IMR-90 (cell line): Measurements from ENCODE around the gene PIEZO1. TPM values are rescaled to one million over a fixed set of nuclear protein-coding genes. Genes with fewer than 3 reads are reported as not detected.

Experiments used
- ATAC-seq: fragments of 200-7000 bp; cut with Tn5 transposase; 2 replicates; pipeline ENCODE4 v1.9.1; 2020; ENCODE audit warnings: low read depth, mild to moderate bottlenecking, moderate library complexity
- BruUV-seq: library from RNA; stranded (reverse); fragments of 400-500 nt; replicated peaks from 2 replicates; lab custom pipeline; 2021; lab: Mats Ljungman, UMichigan
- CTCF ChIA-PET: fragments of 300-600 bp; formaldehyde crosslinking; extraction: SDS; loops from one replicate; lab custom pipeline; 2021; ENCODE audit warnings: antibody characterized with exemption; lab: Yijun Ruan, JAX
- POLR2A ChIA-PET: fragments of 300-600 bp; sonication (Branson Sonifier 250); formaldehyde crosslinking; loops from one replicate; lab custom pipeline; 2022; ENCODE audit warnings: antibody characterized with exemption; ENCODE audit not compliant: unreplicated experiment; lab: Charles Lee
- DNase-seq: peaks from one replicate; pipeline ENCODE4 v3.0.0; 2013
- H2AFZ ChIP-seq: replicated peaks from 2 replicates; pipeline ENCODE3; 2013; ENCODE audit warnings: low read length, mild to moderate bottlenecking; ENCODE audit not compliant: poor library complexity
- H2AK5ac ChIP-seq: 2 replicates; pipeline ENCODE4 v1.6.1; 2013; ENCODE audit warnings: low read depth, low read length, inconsistent platforms
- H2AK9ac ChIP-seq: replicated peaks from 2 replicates; pipeline ENCODE3; 2013; ENCODE audit warnings: mild to moderate bottlenecking, low read depth, low read length, moderate library complexity; ENCODE audit not compliant: poor library complexity
- H2BK120ac ChIP-seq: 2 replicates; pipeline ENCODE4 v1.6.1; 2013; ENCODE audit warnings: low read depth, low read length, inconsistent platforms
- H2BK15ac ChIP-seq: 3 replicates; pipeline ENCODE4 v1.6.1; 2013; ENCODE audit warnings: low read depth, low read length, inconsistent platforms
- H2BK20ac ChIP-seq: 2 replicates; pipeline ENCODE4 v1.6.1; 2013; ENCODE audit warnings: low read depth, mild to moderate bottlenecking, inconsistent platforms, low read length, moderate library complexity
- H2BK5ac ChIP-seq: 2 replicates; pipeline ENCODE4 v1.6.1; 2013; ENCODE audit warnings: mild to moderate bottlenecking, low read depth, low read length, inconsistent platforms; ENCODE audit not compliant: poor library complexity, severe bottlenecking
- H3K14ac ChIP-seq: replicated peaks from 2 replicates; pipeline ENCODE4 v1.6.1; 2013; ENCODE audit warnings: low read depth, low read length, inconsistent platforms
- H3K18ac ChIP-seq: 2 replicates; pipeline ENCODE4 v1.6.1; 2013; ENCODE audit warnings: low read depth, low read length, control low read depth
- H3K23ac ChIP-seq: 2 replicates; pipeline ENCODE4 v1.6.1; 2013; ENCODE audit warnings: low read depth, low read length, inconsistent platforms
- H3K27ac ChIP-seq: 2 replicates; pipeline ENCODE4 v1.5.1; 2013; ENCODE audit warnings: mild to moderate bottlenecking, control low read depth, low read length; ENCODE audit not compliant: insufficient read depth
- H3K27me3 ChIP-seq: 2 replicates; pipeline ENCODE4 v1.6.1; 2013; ENCODE audit warnings: low read length; ENCODE audit not compliant: control insufficient read depth, insufficient read depth
- H3K36me3 ChIP-seq: 2 replicates; pipeline ENCODE4 v1.6.1; 2013; ENCODE audit warnings: low read length, mixed read lengths; ENCODE audit not compliant: control insufficient read depth, insufficient read depth
- H3K4ac ChIP-seq: 2 replicates; pipeline ENCODE4 v1.6.1; 2013; ENCODE audit warnings: low read depth, low read length, inconsistent platforms
- H3K4me1 ChIP-seq: 2 replicates; pipeline ENCODE4 v1.6.1; 2013; ENCODE audit warnings: low read length, mixed read lengths; ENCODE audit not compliant: control insufficient read depth, insufficient read depth
- H3K4me2 ChIP-seq: 2 replicates; pipeline ENCODE4 v1.6.1; 2013; ENCODE audit warnings: low read depth, mild to moderate bottlenecking, control low read depth, low read length, moderate library complexity
- H3K4me3 ChIP-seq: 2 replicates; pipeline ENCODE4 v1.5.1; 2013; ENCODE audit warnings: low read depth, mild to moderate bottlenecking, control low read depth, low read length, moderate library complexity; ENCODE audit not compliant: insufficient read depth
- H3K56ac ChIP-seq: 2 replicates; pipeline ENCODE4 v1.6.1; 2013; ENCODE audit warnings: low read length, inconsistent platforms; ENCODE audit not compliant: insufficient read depth; ENCODE audit errors: extremely low read depth
- H3K79me1 ChIP-seq, 2 experiments: 2 replicates each; pipeline ENCODE4 v1.6.1; 2013; ENCODE audit warnings: low read length in 2 of 2, inconsistent platforms in 1 of 2, low read depth in 1 of 2
- H3K9ac ChIP-seq: 2 replicates; pipeline ENCODE4 v1.6.1; 2013; ENCODE audit warnings: low read depth, low read length, control low read depth
- H3K9me1 ChIP-seq: 2 replicates; pipeline ENCODE4 v1.6.1; 2013; ENCODE audit warnings: low read length, inconsistent platforms; ENCODE audit not compliant: insufficient read depth
- H3K9me3 ChIP-seq: 2 replicates; pipeline ENCODE4 v1.6.1; 2013; ENCODE audit warnings: low read length; ENCODE audit not compliant: control insufficient read depth, insufficient read depth
- H4K20me1 ChIP-seq: 2 replicates; pipeline ENCODE4 v1.6.1; 2013; ENCODE audit warnings: low read length, inconsistent platforms; ENCODE audit not compliant: insufficient read depth
- H4K5ac ChIP-seq: 2 replicates; pipeline ENCODE4 v1.6.1; 2013; ENCODE audit warnings: mild to moderate bottlenecking, low read depth, low read length, control low read depth
- H4K8ac ChIP-seq, 2 experiments: 2 replicates each; pipeline ENCODE4 v1.6.1; 2013; ENCODE audit warnings: low read depth in 2 of 2, low read length in 2 of 2, control low read depth in 1 of 2, inconsistent platforms in 1 of 2
- H4K91ac ChIP-seq: 2 replicates; pipeline ENCODE4 v1.6.1; 2013; ENCODE audit warnings: low read depth, low read length, inconsistent platforms; ENCODE audit not compliant: insufficient read depth
- CEBPB ChIP-seq: IDR thresholded peaks from 2 replicates; pipeline ENCODE4 v1.6.1; 2012; ENCODE audit warnings: low read depth, low read length, improper control_type of control experiment
- FOS ChIP-seq: fragments of 150-350 bp; IDR thresholded peaks from 2 replicates; pipeline ENCODE4 v1.6.1; 2016; ENCODE audit warnings: low read depth, low read length
- MAZ ChIP-seq: IDR thresholded peaks from 2 replicates; pipeline ENCODE4 v1.6.1; 2012; ENCODE audit warnings: low read depth, mild to moderate bottlenecking, low read length, improper control_type of control experiment, moderate library complexity, borderline replicate concordance
- POLR2A ChIP-seq: IDR thresholded peaks from 2 replicates; pipeline ENCODE4 v1.6.1; 2012; ENCODE audit warnings: mild to moderate bottlenecking, low read depth, low read length
- RAD21 ChIP-seq: IDR thresholded peaks from 2 replicates; pipeline ENCODE4 v1.6.1; 2012; ENCODE audit warnings: low read length, improper control_type of control experiment
- SMC3 ChIP-seq: fragments of 150-350 bp; IDR thresholded peaks from 2 replicates; pipeline ENCODE4 v1.6.1; 2016; ENCODE audit warnings: low read depth, mild to moderate bottlenecking, antibody characterized with exemption, low read length, moderate library complexity
- WGBS, 2 experiments: methylation state at CpG; one replicate each; pipeline versions ENCODE4 v1.1.5 to v1.1.7; 2013; ENCODE audit warnings: missing lambda C conversion rate in 2 of 2; ENCODE audit not compliant: insufficient read length in 1 of 2; ENCODE audit errors: extremely low coverage in 2 of 2; 5-methylcytosine and 5-hydroxymethylcytosine counted together
- dilution Hi-C: fragments of 300-500 bp; cut with HindIII; formaldehyde crosslinking; loops from one replicate; pipeline ENCODE4 v1.14.3; 2018; ENCODE audit warnings: low sequenced_read_pairs; ENCODE audit not compliant: unreplicated experiment
- in situ Hi-C: fragments of 300-500 bp; cut with MboI; formaldehyde crosslinking; loops from 3 replicates; pipeline ENCODE4 v1.14.3; 2019; ENCODE audit warnings: low sequenced_read_pairs, inconsistent platforms, mixed read lengths
- intact Hi-C: fragments of 100-400 bp; cut with micrococcal nuclease; formaldehyde crosslinking; loops from 2 replicates; pipeline ENCODE4 v1.10.0; 2022
- polyA plus RNA-seq, 3 experiments: library from polyadenylated mRNA; depleted of rRNA; stranded (reverse); fragments of >200 nt; gene quantifications; 2 replicates each; pipeline ENCODE4 v1.2.3, GENCODE V29; 2012; ENCODE audit warnings: low replicate concordance in 1 of 3
- total RNA-seq: library from RNA; depleted of rRNA; stranded (reverse); fragments of >200 nt; gene quantifications from 2 replicates; pipeline ENCODE4 v1.2.3, GENCODE V29; 2012
- TF ChIP-seq, protein P1 (sequence below): conservative IDR thresholded peaks from 2 replicates; pipeline ENCODE4 v1.5.1; 2012; ENCODE audit warnings: mild to moderate bottlenecking, low read depth, low read length, improper control_type of control experiment

PIEZO1 gene
- total and polyA plus RNA-seq, 2 of the 4 experiments (the other 2 are of a cell fraction): 36.2 to 372 TPM

DNA sequence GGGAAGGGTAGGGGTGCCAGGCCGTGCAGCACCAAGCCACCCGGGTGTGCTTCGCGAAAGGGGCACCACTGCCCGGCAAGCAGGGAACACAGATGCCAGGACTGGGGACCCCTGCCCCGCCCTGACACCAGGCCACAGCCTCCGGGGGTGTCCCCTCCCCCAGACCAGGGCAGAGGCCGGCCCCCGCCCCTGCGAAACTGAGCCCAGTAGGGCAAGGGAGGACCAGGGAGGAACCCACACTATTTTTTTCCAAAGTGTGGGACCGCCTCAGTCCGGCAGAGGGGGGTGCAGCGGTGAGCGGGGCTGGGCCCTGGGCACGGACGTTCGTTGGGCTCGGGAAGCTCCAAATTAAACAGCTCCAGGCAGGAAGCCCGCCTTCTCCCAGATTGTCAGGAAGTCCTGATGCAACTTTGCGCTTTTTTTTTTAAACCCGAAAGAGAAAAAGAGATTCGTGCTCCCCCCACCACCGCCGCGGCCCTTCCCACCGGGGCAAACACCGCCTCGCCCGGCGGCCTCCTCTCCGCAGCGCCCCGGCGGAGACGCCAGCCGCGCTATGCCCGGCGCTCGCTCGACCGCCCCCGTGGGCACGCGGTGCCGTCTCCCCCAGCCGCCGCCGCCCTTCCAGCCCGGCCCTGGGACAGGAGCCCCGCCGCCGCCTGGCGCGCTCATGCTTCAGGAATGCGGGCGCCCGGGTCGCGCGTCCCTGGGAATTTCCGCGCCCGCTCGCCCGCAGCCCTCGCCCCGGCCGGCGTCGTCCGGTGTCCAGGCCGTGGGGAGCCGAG, 755 bp downstream of the PIEZO1 start (continued):
- peak; percentile 37 for TF ChIP-seq MAZ
- TF ChIP-seq RAD21: peak; percentile 45

DNA sequence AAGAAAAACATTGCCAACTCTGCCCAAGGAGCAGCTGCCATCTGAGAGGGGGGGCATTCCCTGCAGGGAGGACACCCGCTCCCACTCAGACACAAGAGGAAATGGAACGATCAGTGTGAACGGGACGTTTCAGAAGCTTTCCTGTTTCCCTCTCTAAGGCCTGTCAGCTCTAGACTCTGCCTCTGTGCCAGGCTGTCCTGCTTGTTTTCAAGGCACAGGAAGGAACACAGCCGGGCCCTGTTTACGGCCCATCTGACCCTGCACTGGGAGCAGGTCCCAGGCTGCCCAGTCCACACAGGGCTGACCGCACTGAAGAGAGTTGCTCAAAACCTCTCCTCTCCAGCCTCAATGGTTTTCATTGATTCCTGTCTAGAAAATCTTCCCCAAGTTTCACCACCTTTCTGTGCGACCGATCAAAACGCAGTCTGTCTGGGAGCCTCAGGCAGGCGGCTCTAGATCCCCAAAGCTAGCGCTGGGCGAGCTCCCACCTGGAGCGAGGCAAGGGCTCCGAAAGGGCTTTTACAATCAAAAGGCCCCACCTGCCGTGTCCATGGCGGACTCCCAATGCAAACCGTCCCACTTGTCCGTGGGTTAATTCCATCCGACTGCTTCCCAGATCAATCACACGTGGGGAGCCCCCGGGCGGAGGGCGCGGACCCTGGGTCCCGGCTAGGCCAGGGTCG, 1.5 kb downstream of the PIEZO1 start:
- H2BK120ac ChIP-seq: peak overlapping the region; percentile 70
- H3K27me3 ChIP-seq: no peaks in the 10 kb centered on the region
- peak overlapping the region; percentile 13 for H4K5ac ChIP-seq
- peak overlapping the region; percentile 68 for H3K4me2 ChIP-seq
- H4K91ac ChIP-seq: peak overlapping the region; percentile 66
- H3K4ac ChIP-seq: peak overlapping the region; percentile 92
- peaks cover 0 to 46% of the 10 kb centered on the region in 2 experiments; a peak in 2 of 4 replicates for H3K79me1 ChIP-seq
- peak overlapping the region; percentile 94 for H3K14ac ChIP-seq
- H3K9me1 ChIP-seq: peaks cover 11% of the 10 kb centered on the region
- H2BK20ac ChIP-seq: peak overlapping the region; percentile 26
- peak overlapping the region; percentile 88 for H2BK5ac ChIP-seq
- TF ChIP-seq, protein P1, sequence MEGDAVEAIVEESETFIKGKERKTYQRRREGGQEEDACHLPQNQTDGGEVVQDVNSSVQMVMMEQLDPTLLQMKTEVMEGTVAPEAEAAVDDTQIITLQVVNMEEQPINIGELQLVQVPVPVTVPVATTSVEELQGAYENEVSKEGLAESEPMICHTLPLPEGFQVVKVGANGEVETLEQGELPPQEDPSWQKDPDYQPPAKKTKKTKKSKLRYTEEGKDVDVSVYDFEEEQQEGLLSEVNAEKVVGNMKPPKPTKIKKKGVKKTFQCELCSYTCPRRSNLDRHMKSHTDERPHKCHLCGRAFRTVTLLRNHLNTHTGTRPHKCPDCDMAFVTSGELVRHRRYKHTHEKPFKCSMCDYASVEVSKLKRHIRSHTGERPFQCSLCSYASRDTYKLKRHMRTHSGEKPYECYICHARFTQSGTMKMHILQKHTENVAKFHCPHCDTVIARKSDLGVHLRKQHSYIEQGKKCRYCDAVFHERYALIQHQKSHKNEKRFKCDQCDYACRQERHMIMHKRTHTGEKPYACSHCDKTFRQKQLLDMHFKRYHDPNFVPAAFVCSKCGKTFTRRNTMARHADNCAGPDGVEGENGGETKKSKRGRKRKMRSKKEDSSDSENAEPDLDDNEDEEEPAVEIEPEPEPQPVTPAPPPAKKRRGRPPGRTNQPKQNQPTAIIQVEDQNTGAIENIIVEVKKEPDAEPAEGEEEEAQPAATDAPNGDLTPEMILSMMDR: no peak
- TF ChIP-seq POLR2A: no peak; the same call in none of the 2 replicates
- no peak for TF ChIP-seq SMC3
- TF ChIP-seq CEBPB: no peak
- TF ChIP-seq RAD21: no peak
- TF ChIP-seq FOS: no peak
- intact Hi-C loops: no loop called here
- BruUV-seq: TSS peak; percentile 17
- in situ Hi-C loops: loop anchor here (5.0 kb wide), 1 partner anchor 36 kb away; no protein-coding TSS in a partner anchor
- peak overlapping the region; percentile 95 for H2AK9ac ChIP-seq
- H3K4me3 ChIP-seq: peak overlapping the region; percentile 92
- peaks cover 47% of the 10 kb centered on the region for H3K4me1 ChIP-seq
- ChIA-PET CTCF (interaction anchor here (0.6 to 1.2 kb wide), 6 partner anchors 10 to 936 kb away, joined by 3 to 4 read pairs (median 4); no protein-coding TSS in a partner anchor), POLR2A (no interaction called here)
- H2AFZ ChIP-seq: peak overlapping the region; percentile 74
- H3K23ac ChIP-seq: peak overlapping the region; percentile 96
- peak overlapping the region; percentile 20 to 78; a peak in 3 of 4 replicates for H4K8ac ChIP-seq
- ATAC-seq (no peak), DNase-seq (peak; percentile 33)
- no peaks in the 10 kb centered on the region for H3K9me3 ChIP-seq
- dilution Hi-C loops: no loop called here
- WGBS, 2 experiments: 30% methylated on average over 14 of the region's 27 CpGs; no CpG with 5 or more reads in 1 of the 2 experiments
- peak overlapping the region; percentile 94 for H2AK5ac ChIP-seq
- H3K18ac ChIP-seq: peak overlapping the region; percentile 25
- peak overlapping the region; percentile 69 for H3K56ac ChIP-seq
- H4K20me1 ChIP-seq: peaks cover 60% of the 10 kb centered on the region
- peak overlapping the region; percentile 82 for H3K27ac ChIP-seq
- peak overlapping the region; percentile 83 for H3K9ac ChIP-seq
- peak overlapping the region; percentile 4; the same call in 1 of the 3 replicates for H2BK15ac ChIP-seq
- no peaks in the 10 kb centered on the region for H3K36me3 ChIP-seq
